Epithelial cell of proximal tubule (primary cell): ENCODE data around the gene CRIP3. TPM values are rescaled to one million over a fixed set of nuclear protein-coding genes. Genes with fewer than 3 reads are reported as not detected.

Experiments
- DNase-seq: peaks from one replicate; pipeline ENCODE4 v3.0.0-alpha.2; 2011; ENCODE audit warnings: low read depth
- H3K4me3 ChIP-seq: 2 replicates; pipeline ENCODE4 v1.5.1; 2011; ENCODE audit warnings: low read depth, mild to moderate bottlenecking, low read length
- CTCF ChIP-seq: conservative IDR thresholded peaks from 2 replicates; pipeline ENCODE4 v1.5.1; 2012; ENCODE audit warnings: low read depth, mild to moderate bottlenecking, low read length
- total RNA-seq: library from RNA; depleted of rRNA; stranded (reverse); fragments of >200 nt; gene quantifications from 2 replicates; pipeline ENCODE4 v1.2.3, GENCODE V29; 2015

The CRIP3 gene
- total RNA-seq, 1 donor from 2014 or later: not detected

- DNase-seq: no peak
- H3K4me3 ChIP-seq: no peak overlapping the region
- no peak for TF ChIP-seq CTCF
These were observed 27.8 kb upstream of the CRIP3 start for GRCh38 chr6:43336382-43336781.

- no peak for DNase-seq
- H3K4me3 ChIP-seq: no peak overlapping the region
- TF ChIP-seq CTCF: no peak
These were observed 26.8 kb upstream of the CRIP3 start for GRCh38 chr6:43335469-43335868.

GRCh38 chr6:43334466-43335095 is 26.0 kb upstream of the CRIP3 start:
- peak; percentile 76 for TF ChIP-seq CTCF
- peak; percentile 22 for DNase-seq
- no peak overlapping the region for H3K4me3 ChIP-seq

- H3K4me3 ChIP-seq: no peak overlapping the region
- TF ChIP-seq CTCF: no peak
- no peak for DNase-seq
These were observed 23.3 kb upstream of the CRIP3 start for GRCh38 chr6:43331891-43332290.

GRCh38 chr6:43331470-43331869 is 22.8 kb upstream of the CRIP3 start:
- no peak for TF ChIP-seq CTCF
- H3K4me3 ChIP-seq: no peak overlapping the region

GRCh38 chr6:43328528-43328927 is 19.9 kb upstream of the CRIP3 start:
- H3K4me3 ChIP-seq: no peak overlapping the region
- DNase-seq: peak; percentile 22
- TF ChIP-seq CTCF: no peak

More at GRCh38 chr6:43331470-43331869, 22.8 kb upstream of the CRIP3 start:
- DNase-seq: no peak

GRCh38 chr6:43325876-43326275 is 17.2 kb upstream of the CRIP3 start:
- TF ChIP-seq CTCF: no peak

More at GRCh38 chr6:43325876-43326275, 17.2 kb upstream of the CRIP3 start:
- DNase-seq: no peak
- no peak overlapping the region for H3K4me3 ChIP-seq
